ENCODE data around the gene LRP1B.

- no peak for TF ChIP-seq CTCF (IDR thresholded peaks at IDR 0.05)
- TF ChIP-seq POLR2A (IDR thresholded peaks at IDR 0.05), result no peak
These were observed 1144.4 kb downstream of the LRP1B start for GRCh38 chr2:140986456-140986855.

Measured in breast epithelium (tissue), 3 donors.